ENCODE data around the gene EFNA4.
A peak's percentile ranks its signal among the peaks of the same experiment; 100 is the strongest.

- peak; percentile 66 for TF ChIP-seq CTCF (IDR thresholded peaks at IDR 0.05; ENCODE audit: insufficient read depth, low read depth, low read length)
- no peak for TF ChIP-seq EZH2 (IDR thresholded peaks at IDR 0.05; ENCODE audit: insufficient read depth, low read length)
Measured at GRCh38 chr1:155044812-155045657, 18.5 kb upstream of the EFNA4 start.
